Measurements from ENCODE around the gene SALL3.
"Not testable (repeated sequence)": the region's sequence is repeated elsewhere in the genome, so short reads cannot be mapped to it uniquely, and the experiment has no call there.

SALL3 gene

GRCh38 chr18:78979730-78980278 lies at the start of gene SALL3:
Gene SALL3 (plus strand): TSS chr18:78979818. CDS start chr18:78980275, 457 bp downstream.
- no peak for DNase-seq (ENCODE audit: low spot score)

GRCh38 chr18:78932281-78932680 lies 47.3 kb upstream of the SALL3 start:
- no peak for DNase-seq (ENCODE audit: low spot score)

GRCh38 chr18:78934003-78934402 lies 45.6 kb upstream of the SALL3 start:
- DNase-seq (ENCODE audit: low spot score), result no peak

- no peak for DNase-seq (ENCODE audit: low spot score)
These were observed 44.9 kb upstream of the SALL3 start for GRCh38 chr18:78934551-78935225.

- DNase-seq (ENCODE audit: low spot score), result no peak
These were observed 44.2 kb upstream of the SALL3 start for GRCh38 chr18:78935406-78935805.

DNA sequence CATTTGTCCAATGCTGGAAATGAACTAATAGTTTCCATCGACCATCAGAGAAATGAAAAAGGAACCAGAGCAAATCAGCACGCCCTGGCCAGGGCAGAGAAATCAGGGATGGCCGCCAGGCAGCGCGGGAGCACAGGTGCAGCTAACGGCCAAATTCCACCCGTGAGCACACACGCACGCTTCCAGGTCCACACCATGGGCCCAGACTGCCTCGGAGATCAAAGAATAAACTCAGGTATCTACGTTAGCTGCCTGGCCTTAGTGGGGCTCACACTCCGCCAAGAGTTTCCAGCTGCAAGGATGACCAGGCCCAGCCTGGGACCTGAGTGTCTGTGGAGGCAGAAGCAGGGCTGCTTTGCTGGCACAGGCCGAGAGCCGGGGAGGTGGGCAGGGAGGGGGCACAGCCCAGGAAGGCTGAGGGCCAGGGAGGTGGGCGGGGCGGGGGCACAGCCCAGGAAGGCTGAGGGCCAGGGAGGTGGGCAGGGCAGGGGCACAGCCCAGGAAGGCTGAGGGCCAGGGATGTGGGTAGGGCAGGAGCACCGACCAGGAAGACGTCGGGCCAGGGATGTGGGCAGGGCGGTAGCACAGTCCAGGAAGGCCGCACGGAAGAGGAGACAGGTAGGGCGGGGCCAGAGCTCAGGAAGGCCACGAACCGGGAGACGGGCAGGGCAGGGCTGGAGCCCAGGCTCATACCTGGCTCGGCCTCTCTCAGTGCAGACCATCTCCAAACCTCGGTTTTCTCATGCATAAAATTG lies 43.2 kb upstream of the SALL3 start:
- DNase-seq (ENCODE audit: low spot score), result no peak

DNA sequence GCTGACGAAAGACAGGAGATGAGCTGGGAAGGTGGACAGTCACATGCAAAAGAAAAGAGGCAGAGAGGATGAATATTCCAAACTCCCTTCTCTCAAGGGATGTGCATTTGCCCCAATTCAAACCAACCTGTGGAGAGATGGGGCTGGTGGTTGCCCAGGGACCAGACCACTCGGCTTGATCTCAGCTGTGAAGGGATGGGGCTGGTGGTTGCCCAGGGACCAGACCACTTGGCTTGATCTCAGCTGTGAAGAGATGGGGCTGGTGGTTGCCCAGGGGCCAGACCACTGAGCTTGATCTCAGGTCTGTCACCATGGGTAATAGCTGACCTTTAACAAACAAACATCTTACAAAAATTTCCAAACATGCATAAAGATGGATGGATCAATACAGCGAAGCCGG lies 42.5 kb upstream of the SALL3 start:
- DNase-seq (ENCODE audit: low spot score), result no peak

GRCh38 chr18:78939105-78939504 lies 40.5 kb upstream of the SALL3 start:
- DNase-seq (ENCODE audit: low spot score), result no peak

GRCh38 chr18:78939734-78940494 lies 39.7 kb upstream of the SALL3 start:
- no peak for DNase-seq (ENCODE audit: low spot score)

DNA sequence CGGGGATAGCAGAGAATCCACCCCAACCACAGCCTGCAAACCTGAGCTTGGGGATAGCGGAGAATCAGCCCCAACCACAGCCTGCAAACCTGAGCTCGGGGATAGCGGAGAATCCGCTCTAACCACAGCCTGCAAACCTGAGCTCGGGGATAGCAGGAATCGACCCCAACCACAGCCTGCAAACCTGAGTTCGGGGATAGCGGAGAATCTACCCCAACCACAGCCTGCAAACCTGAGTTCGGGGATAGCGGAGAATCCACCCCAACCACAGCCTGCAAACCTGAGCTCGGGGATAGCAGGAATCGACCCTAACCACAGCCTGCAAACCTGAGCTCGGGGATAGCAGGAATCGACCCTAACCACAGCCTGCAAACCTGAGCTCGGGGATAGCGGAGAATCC lies 37.4 kb upstream of the SALL3 start:
- DNase-seq (ENCODE audit: low spot score), result not testable (repeated sequence)

DNA sequence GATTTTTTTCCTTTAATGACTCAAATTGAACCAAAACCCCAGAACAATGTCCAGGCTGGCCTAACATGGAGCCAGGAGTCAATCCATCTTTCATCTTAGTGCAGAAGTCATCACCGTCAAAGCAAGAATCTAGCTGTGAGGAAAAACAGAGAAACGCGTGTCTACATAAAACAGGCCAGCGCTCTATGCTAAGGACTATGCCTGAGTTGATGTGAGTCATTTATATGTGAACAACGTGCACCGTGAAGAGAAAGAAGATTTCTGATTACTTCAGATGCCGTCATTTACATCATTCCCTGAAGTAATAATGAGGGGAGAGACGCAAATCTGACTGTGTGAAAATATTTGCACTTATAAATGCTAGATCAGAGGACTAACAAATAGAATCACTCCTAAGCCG lies 34.0 kb upstream of the SALL3 start:
- DNase-seq (ENCODE audit: low spot score), result no peak

DNA sequence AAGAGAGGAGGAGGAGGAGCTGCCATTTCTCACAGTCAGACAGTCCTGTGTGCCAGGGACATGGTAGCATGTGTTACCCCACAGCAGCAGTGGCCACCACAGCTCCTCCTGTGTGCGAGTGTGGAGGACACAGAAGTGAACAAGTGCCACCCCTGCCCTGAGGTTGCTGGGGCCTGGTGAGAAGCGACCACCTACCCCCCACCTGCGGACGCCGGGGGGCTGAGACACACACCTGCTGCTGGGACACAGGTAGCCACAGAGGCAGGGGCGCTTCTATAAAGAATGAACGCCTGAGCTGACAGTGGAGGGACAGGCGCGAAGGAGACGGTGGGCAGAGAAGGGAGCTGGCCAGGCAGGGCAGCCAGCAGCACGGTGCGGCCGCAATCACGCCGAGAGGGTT lies 32.3 kb upstream of the SALL3 start:
- peak; percentile 5 for DNase-seq (ENCODE audit: low spot score)

GRCh38 chr18:78948221-78948620 lies 31.4 kb upstream of the SALL3 start:
- no peak for DNase-seq (ENCODE audit: low spot score)

- DNase-seq (ENCODE audit: low spot score), result no peak
These were observed 30.9 kb upstream of the SALL3 start for GRCh38 chr18:78948707-78949106.

DNA sequence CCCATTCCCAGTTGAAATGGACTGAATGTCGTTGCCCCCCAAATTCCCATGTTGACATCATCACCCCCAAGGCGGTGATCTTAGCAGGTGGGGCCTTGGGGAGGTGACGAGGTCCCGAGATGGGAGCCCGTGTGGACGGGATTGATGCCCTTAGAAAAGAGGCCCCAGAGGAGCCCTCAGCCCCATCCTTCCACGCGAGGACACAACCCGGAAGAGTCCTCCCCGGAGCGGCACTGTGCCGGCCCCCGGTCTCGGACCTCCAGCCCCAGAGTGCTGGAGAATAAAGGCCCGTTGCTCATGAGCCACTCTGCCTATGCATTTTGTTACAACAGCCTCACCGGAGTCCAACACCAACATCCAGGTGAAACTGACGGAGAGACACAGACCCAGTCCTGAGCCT lies 30.4 kb upstream of the SALL3 start:
- no peak for DNase-seq (ENCODE audit: low spot score)

- DNase-seq (ENCODE audit: low spot score), result no peak
These were observed 29.2 kb upstream of the SALL3 start for GRCh38 chr18:78950386-78950785.

DNA sequence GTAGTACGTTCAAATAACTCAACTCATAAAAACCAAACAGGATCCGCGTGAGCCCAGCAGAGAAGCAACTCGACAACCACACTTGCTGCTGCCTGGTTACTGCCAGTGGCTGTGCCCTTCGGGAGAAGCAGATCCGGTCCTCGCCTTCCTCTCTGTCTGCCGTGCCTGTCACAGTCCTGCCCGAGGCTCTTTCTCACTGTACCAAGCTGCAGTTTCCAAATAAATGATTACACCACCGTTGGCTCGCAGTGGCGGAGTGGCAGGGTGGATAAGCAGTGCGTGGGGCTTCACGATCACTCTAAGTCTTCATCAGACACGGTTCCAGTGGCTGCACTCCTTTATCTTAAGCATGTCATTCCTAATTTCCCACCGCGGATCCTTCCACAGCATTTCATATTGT lies 26.1 kb upstream of the SALL3 start:
- no peak for DNase-seq (ENCODE audit: low spot score)

DNA sequence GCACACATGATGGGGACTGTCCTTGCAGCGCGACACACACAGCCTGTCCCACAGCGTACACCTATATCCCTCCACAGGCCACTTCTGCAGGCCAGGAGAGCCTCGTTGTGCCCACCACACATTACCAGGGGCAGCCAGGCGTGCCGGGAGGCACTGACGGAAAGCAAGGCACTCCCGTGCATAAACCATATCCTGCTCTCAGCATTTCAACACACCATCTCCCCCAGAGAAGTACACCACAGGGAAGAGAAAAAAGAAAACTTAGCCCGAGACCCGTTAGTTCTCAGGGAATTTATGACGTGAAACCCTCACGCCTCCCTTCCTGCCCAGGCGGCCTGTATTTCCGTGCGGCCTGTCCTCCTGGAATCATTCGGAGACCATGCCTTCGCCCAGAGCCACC lies 24.6 kb upstream of the SALL3 start:
- no peak for DNase-seq (ENCODE audit: low spot score)

DNA sequence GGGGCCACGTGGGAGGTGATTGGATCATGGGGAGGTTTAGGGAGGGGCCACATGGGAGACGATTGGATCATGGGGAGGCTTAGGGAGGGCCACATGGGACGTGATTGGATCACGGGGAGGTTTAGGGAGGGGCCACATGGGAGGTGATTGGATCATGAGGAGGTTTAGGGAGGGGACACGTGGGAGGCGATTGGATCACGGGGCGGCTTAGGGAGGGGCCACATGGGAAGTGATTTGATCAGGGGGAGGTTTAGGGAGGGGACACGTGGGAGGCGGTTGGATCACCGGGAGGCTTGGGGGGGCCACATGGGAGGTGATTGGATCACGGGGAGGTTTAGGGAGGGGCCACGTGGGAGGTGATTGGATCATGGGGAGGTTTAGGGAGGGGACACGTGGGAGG lies 22.5 kb upstream of the SALL3 start:
- peak; percentile 69 for DNase-seq (ENCODE audit: low spot score)

GRCh38 chr18:78960709-78961108 lies 18.9 kb upstream of the SALL3 start:
- no peak for DNase-seq (ENCODE audit: low spot score)

GRCh38 chr18:78962098-78962497 lies 17.5 kb upstream of the SALL3 start:
- DNase-seq (ENCODE audit: low spot score), result no peak

- not testable (repeated sequence) for DNase-seq (ENCODE audit: low spot score)
These were observed 14.9 kb upstream of the SALL3 start for GRCh38 chr18:78964727-78965126.

DNA sequence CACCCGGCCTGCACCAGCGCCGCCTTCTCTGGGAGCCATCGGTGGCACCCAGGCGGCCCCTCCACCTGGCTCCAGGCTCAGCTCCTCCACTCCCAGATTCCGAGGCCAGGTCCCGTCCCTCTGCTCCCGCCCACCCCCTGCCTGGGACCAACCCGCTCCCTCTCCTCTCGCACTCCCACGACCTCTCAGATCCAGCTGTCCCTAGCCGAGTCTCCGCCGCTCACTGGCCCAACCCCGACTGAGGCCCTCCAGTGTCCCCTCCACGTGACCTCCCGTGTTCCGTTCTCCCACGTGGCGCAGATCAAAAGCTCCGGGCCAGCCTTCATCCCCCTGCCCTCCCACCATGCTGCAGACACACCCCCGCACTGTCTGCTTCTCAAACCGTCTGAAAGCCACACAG lies 14.4 kb upstream of the SALL3 start:
- DNase-seq (ENCODE audit: low spot score), result no peak

All from NAMALWA (cell line).